Measurements from ENCODE around the gene SLC7A14. TPM values are rescaled to one million over a fixed set of nuclear protein-coding genes. Genes with fewer than 3 reads are reported as not detected.

The SLC7A14 gene
- total RNA-seq, 1 donor from 2014 or later: 0.07 TPM

DNA sequence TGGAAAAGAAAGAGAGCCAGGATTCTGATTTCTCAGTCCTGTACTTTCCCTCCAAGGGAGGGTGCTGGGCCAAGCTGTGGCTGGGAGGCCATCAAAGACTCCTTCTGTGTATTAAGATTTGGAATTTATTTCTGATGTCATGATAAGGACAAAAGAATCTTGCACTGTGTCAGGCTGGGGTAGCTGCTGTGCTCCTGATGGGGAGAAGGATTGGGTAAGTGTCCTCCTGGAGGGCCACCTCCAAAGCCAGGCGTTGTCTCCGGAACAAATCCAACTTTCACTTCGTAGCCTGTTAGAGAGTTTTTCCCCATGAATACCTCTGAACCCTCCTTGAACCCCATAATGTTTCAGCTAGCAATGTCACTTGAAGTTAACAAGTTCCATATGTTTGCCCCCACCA lies 137.3 kb downstream of the SLC7A14 start:
- H3K27me3 Mint-ChIP-seq (ENCODE audit: low read depth): no peaks in the 10 kb centered on the region
- TF ChIP-seq, protein P1, sequence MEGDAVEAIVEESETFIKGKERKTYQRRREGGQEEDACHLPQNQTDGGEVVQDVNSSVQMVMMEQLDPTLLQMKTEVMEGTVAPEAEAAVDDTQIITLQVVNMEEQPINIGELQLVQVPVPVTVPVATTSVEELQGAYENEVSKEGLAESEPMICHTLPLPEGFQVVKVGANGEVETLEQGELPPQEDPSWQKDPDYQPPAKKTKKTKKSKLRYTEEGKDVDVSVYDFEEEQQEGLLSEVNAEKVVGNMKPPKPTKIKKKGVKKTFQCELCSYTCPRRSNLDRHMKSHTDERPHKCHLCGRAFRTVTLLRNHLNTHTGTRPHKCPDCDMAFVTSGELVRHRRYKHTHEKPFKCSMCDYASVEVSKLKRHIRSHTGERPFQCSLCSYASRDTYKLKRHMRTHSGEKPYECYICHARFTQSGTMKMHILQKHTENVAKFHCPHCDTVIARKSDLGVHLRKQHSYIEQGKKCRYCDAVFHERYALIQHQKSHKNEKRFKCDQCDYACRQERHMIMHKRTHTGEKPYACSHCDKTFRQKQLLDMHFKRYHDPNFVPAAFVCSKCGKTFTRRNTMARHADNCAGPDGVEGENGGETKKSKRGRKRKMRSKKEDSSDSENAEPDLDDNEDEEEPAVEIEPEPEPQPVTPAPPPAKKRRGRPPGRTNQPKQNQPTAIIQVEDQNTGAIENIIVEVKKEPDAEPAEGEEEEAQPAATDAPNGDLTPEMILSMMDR (conservative IDR thresholded peaks at IDR 0.05): no peak
- peaks cover 13% of the 10 kb centered on the region for H3K4me1 Mint-ChIP-seq
- no peak for DNase-seq (ENCODE audit: low read depth, low spot score)
- no peaks in the 10 kb centered on the region for H3K36me3 Mint-ChIP-seq (ENCODE audit: low read depth)
- H3K4me3 Mint-ChIP-seq: no peak overlapping the region
- H3K9me3 Mint-ChIP-seq: no peaks in the 10 kb centered on the region
- no peak overlapping the region for H3K27ac Mint-ChIP-seq (ENCODE audit: unreplicated experiment)

GRCh38 chr3:170443457-170443856 lies 142.4 kb downstream of the SLC7A14 start:
- TF ChIP-seq, protein P1 (conservative IDR thresholded peaks at IDR 0.05): no peak
- Mint-ChIP-seq H3K4me3 (no peak overlapping the region), H3K27ac (ENCODE audit: unreplicated experiment) (no peak overlapping the region), H3K36me3 (ENCODE audit: low read depth) (no peaks in the 10 kb centered on the region), H3K4me1 (peaks cover 7% of the 10 kb centered on the region), H3K9me3 (no peaks in the 10 kb centered on the region), H3K27me3 (ENCODE audit: low read depth) (no peaks in the 10 kb centered on the region)
- DNase-seq (ENCODE audit: low read depth, low spot score): no peak

- no peak for DNase-seq (ENCODE audit: low read depth, low spot score)
- Mint-ChIP-seq H3K36me3 (ENCODE audit: low read depth) (no peaks in the 10 kb centered on the region), H3K4me1 (peaks cover 2% of the 10 kb centered on the region), H3K9me3 (no peaks in the 10 kb centered on the region), H3K4me3 (no peak overlapping the region), H3K27me3 (ENCODE audit: low read depth) (no peaks in the 10 kb centered on the region), H3K27ac (ENCODE audit: unreplicated experiment) (no peak overlapping the region)
- TF ChIP-seq, protein P1 (conservative IDR thresholded peaks at IDR 0.05): no peak
Observed at GRCh38 chr3:170442947-170443346, 142.9 kb downstream of the SLC7A14 start.

- peaks cover 10% of the 10 kb centered on the region for H3K4me1 Mint-ChIP-seq
- TF ChIP-seq, protein P1 (conservative IDR thresholded peaks at IDR 0.05): no peak
- no peak overlapping the region for H3K27ac Mint-ChIP-seq (ENCODE audit: unreplicated experiment)
- DNase-seq (ENCODE audit: low read depth, low spot score): no peak
- H3K4me3 Mint-ChIP-seq: no peak overlapping the region
- H3K36me3 Mint-ChIP-seq (ENCODE audit: low read depth): no peaks in the 10 kb centered on the region
- H3K9me3 Mint-ChIP-seq: no peaks in the 10 kb centered on the region
- no peaks in the 10 kb centered on the region for H3K27me3 Mint-ChIP-seq (ENCODE audit: low read depth)
Observed at GRCh38 chr3:170441412-170441811, 144.5 kb downstream of the SLC7A14 start.

DNA sequence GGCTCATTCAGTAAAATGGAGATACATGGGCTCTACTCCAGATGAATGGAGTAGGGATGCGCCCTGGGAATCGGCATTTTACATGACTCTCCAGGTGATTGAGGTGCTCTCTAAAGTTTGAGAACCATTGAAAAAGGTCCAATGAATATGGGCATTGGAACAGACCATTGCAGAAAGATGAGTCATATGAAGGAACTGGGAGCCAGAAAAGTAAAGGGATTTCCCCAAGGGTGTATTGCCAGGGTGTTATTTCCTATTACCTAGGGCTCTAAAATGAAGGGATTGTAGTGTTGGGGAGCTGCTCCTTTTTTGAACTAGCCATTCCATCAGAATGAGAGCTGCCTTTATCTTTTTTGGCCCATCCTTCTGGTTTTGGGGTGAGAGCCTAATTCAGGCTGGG lies 145.5 kb downstream of the SLC7A14 start:
- TF ChIP-seq, protein P1 (conservative IDR thresholded peaks at IDR 0.05): no peak
- Mint-ChIP-seq H3K27me3 (ENCODE audit: low read depth) (no peaks in the 10 kb centered on the region), H3K9me3 (no peaks in the 10 kb centered on the region), H3K4me1 (peaks cover 10% of the 10 kb centered on the region), H3K27ac (ENCODE audit: unreplicated experiment) (no peak overlapping the region), H3K4me3 (no peak overlapping the region), H3K36me3 (ENCODE audit: low read depth) (no peaks in the 10 kb centered on the region)
- DNase-seq (ENCODE audit: low read depth, low spot score): no peak

GRCh38 chr3:170438836-170439235 lies 147.0 kb downstream of the SLC7A14 start:
- TF ChIP-seq, protein P1 (conservative IDR thresholded peaks at IDR 0.05): no peak
- H3K9me3 Mint-ChIP-seq: no peaks in the 10 kb centered on the region
- no peak for DNase-seq (ENCODE audit: low read depth, low spot score)
- H3K27me3 Mint-ChIP-seq (ENCODE audit: low read depth): no peaks in the 10 kb centered on the region
- no peak overlapping the region for H3K4me3 Mint-ChIP-seq
- H3K4me1 Mint-ChIP-seq: peaks cover 10% of the 10 kb centered on the region
- no peaks in the 10 kb centered on the region for H3K36me3 Mint-ChIP-seq (ENCODE audit: low read depth)
- H3K27ac Mint-ChIP-seq (ENCODE audit: unreplicated experiment): no peak overlapping the region

All from neural crest cell (in vitro differentiated cells).